ENCODE data around the gene HEY2.

The HEY2 gene

DNA sequence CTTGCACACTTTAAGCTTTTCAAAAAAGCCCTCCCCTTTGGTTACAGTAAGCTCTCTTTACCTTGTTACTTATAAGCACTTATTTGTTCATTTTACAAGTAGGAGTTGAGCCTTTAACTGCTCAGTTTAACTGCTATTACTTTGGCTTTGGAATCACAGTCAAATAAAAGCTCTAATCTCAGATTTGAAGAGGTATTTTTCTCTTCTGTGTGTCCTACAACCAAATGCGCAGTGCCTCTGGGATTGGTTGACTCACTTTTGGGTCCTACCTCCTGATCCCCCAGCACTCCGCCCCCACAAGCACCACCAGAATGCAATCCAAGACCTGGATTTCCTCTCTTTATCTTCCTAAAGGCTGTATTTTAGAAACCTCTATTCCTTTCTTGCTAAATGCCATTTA lies 43.8 kb downstream of the HEY2 start:
- Histone ChIP-seq H3K9me3 (ENCODE audit: insufficient read depth, low read depth, low read length) (no peaks in the 10 kb centered on the region), H3K9me2 (replicated peaks; ENCODE audit: low read depth, low read length) (no peaks in the 10 kb centered on the region), H3K36me3 (ENCODE audit: insufficient read depth, low read length) (no peaks in the 10 kb centered on the region), H3K4me2 (ENCODE audit: low read depth, low read length, poor library complexity, severe bottlenecking) (peak overlapping the region; percentile 74), H3K79me2 (ENCODE audit: insufficient read depth, low read length) (peaks cover 73% of the 10 kb centered on the region), H3K27me3 (ENCODE audit: insufficient read depth, low read length, poor library complexity, severe bottlenecking) (no peaks in the 10 kb centered on the region), H3K4me3 (ENCODE audit: low read length, poor library complexity, severe bottlenecking) (peak overlapping the region; percentile 82), H3F3A (ENCODE audit: low read depth) (no peaks in the 10 kb centered on the region), H2AFZ (ENCODE audit: low read length) (no peak overlapping the region), H3K4me1 (ENCODE audit: insufficient read depth, low read length, poor library complexity, severe bottlenecking) (peaks cover 53% of the 10 kb centered on the region), H4K20me1 (ENCODE audit: insufficient read depth, low read length, poor library complexity, severe bottlenecking) (peaks cover 14% of the 10 kb centered on the region), H3K9ac (ENCODE audit: low read depth, low read length, poor library complexity, severe bottlenecking) (peak overlapping the region; percentile 90)
- TF ChIP-seq, protein P1, sequence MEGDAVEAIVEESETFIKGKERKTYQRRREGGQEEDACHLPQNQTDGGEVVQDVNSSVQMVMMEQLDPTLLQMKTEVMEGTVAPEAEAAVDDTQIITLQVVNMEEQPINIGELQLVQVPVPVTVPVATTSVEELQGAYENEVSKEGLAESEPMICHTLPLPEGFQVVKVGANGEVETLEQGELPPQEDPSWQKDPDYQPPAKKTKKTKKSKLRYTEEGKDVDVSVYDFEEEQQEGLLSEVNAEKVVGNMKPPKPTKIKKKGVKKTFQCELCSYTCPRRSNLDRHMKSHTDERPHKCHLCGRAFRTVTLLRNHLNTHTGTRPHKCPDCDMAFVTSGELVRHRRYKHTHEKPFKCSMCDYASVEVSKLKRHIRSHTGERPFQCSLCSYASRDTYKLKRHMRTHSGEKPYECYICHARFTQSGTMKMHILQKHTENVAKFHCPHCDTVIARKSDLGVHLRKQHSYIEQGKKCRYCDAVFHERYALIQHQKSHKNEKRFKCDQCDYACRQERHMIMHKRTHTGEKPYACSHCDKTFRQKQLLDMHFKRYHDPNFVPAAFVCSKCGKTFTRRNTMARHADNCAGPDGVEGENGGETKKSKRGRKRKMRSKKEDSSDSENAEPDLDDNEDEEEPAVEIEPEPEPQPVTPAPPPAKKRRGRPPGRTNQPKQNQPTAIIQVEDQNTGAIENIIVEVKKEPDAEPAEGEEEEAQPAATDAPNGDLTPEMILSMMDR (conservative IDR thresholded peaks at IDR 0.05; ENCODE audit: low read length), result no peak
- TF ChIP-seq EZH2phosphoT487 (IDR thresholded peaks at IDR 0.05; ENCODE audit: borderline replicate concordance), result no peak

DNA sequence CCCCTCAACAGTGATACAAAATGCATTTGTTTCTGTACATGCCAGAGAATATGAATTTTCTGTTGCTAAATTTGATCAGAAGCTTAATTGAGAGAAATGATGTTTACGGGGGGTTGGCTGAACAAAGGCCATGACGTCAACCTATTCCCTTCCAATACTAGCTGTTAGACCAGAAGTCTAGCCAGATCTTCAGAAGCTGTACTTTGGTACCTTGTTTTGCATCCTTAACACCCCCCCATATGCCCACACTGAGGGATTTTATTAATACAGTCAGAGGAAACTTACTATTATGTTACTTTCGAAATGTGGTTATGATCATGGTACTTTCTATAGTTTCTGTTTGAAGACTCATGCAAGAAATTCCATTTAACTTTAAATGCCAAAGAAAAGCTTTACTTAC lies 44.4 kb downstream of the HEY2 start:
- Histone ChIP-seq H3K79me2 (ENCODE audit: insufficient read depth, low read length) (peaks cover 74% of the 10 kb centered on the region), H3K36me3 (ENCODE audit: insufficient read depth, low read length) (no peaks in the 10 kb centered on the region), H3K9ac (ENCODE audit: low read depth, low read length, poor library complexity, severe bottlenecking) (peak overlapping the region; percentile 90), H2AFZ (ENCODE audit: low read length) (no peak overlapping the region), H3F3A (ENCODE audit: low read depth) (no peaks in the 10 kb centered on the region), H3K4me3 (ENCODE audit: low read length, poor library complexity, severe bottlenecking) (peak overlapping the region; percentile 82), H3K9me3 (ENCODE audit: insufficient read depth, low read depth, low read length) (no peaks in the 10 kb centered on the region), H3K9me2 (replicated peaks; ENCODE audit: low read depth, low read length) (no peaks in the 10 kb centered on the region), H3K27me3 (ENCODE audit: insufficient read depth, low read length, poor library complexity, severe bottlenecking) (no peaks in the 10 kb centered on the region), H4K20me1 (ENCODE audit: insufficient read depth, low read length, poor library complexity, severe bottlenecking) (peaks cover 14% of the 10 kb centered on the region), H3K4me1 (ENCODE audit: insufficient read depth, low read length, poor library complexity, severe bottlenecking) (peaks cover 51% of the 10 kb centered on the region), H3K4me2 (ENCODE audit: low read depth, low read length, poor library complexity, severe bottlenecking) (peak overlapping the region; percentile 74)
- no peak for TF ChIP-seq EZH2phosphoT487 (IDR thresholded peaks at IDR 0.05; ENCODE audit: borderline replicate concordance)

DNA sequence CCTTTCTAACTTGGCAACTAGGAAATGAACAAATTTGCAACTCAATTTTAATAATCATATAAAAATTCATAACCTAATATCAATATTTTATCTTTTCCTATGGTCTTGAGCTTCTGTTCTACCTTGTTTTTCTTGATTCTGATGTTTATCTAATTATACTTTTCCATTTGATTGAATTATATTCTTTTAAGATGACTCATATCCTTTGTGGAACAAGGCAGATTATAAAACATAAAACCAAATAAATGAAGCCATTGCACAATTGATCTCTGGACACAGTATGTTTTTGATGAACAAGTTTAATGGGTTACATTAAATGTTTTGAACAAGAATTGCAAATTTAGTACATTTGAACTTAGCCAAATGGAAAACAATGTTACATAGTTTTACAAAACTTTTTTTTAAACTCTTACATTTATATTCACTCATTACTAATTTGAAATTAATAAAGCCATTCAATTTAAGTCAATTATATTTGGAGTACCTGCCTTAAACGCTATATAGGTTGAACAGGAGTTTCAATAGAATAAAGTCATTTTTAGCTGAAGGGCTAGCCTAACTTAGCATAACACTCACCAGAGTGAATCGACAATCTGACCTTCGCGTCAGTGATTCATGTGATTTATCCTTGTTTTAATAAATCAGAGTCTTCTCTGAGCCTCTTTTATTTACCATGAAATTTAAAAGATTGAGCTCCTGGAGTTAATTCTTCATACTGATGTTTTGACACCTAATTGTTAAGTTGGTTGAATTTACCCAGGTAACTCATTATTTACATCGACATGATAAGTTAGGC lies 45.1 kb downstream of the HEY2 start:
- Histone ChIP-seq H3F3A (ENCODE audit: low read depth) (no peaks in the 10 kb centered on the region), H3K4me1 (ENCODE audit: insufficient read depth, low read length, poor library complexity, severe bottlenecking) (peaks cover 44% of the 10 kb centered on the region), H3K4me2 (ENCODE audit: low read depth, low read length, poor library complexity, severe bottlenecking) (peak overlapping the region; percentile 74), H3K9me2 (replicated peaks; ENCODE audit: low read depth, low read length) (no peaks in the 10 kb centered on the region), H3K36me3 (ENCODE audit: insufficient read depth, low read length) (no peaks in the 10 kb centered on the region), H2AFZ (ENCODE audit: low read length) (no peak overlapping the region), H4K20me1 (ENCODE audit: insufficient read depth, low read length, poor library complexity, severe bottlenecking) (peaks cover 14% of the 10 kb centered on the region), H3K9ac (ENCODE audit: low read depth, low read length, poor library complexity, severe bottlenecking) (no peak overlapping the region), H3K27me3 (ENCODE audit: insufficient read depth, low read length, poor library complexity, severe bottlenecking) (no peaks in the 10 kb centered on the region), H3K9me3 (ENCODE audit: insufficient read depth, low read depth, low read length) (no peaks in the 10 kb centered on the region), H3K4me3 (ENCODE audit: low read length, poor library complexity, severe bottlenecking) (peak overlapping the region; percentile 82), H3K79me2 (ENCODE audit: insufficient read depth, low read length) (peaks cover 80% of the 10 kb centered on the region)
- no peak for TF ChIP-seq EZH2phosphoT487 (IDR thresholded peaks at IDR 0.05; ENCODE audit: borderline replicate concordance)
- TF ChIP-seq, protein P1 (conservative IDR thresholded peaks at IDR 0.05; ENCODE audit: low read length), result no peak

Data from Loucy (cell line).